Activated CD8-positive, alpha-beta T cell treated with anti-CD3 and anti-CD28 coated beads for 36 hours (primary cell): ENCODE measurements around the gene GJC2. TPM values are rescaled to one million over a fixed set of nuclear protein-coding genes. Genes with fewer than 3 reads are reported as not detected.
"Not testable (repeated sequence)": the region's sequence is repeated elsewhere in the genome, so short reads cannot be mapped to it uniquely, and the experiment has no call there.

Source experiments
- ATAC-seq: fragments of 200-7000 bp; cut with Tn5 transposase; one replicate; pipeline ENCODE4 v1.10.0; 2021; ENCODE audit warnings: mild to moderate bottlenecking, moderate library complexity
- CTCF ChIA-PET: fragments of 350-600 bp; sonication (Branson Sonifier 250); formaldehyde crosslinking; loops from one replicate; lab custom pipeline; 2021; ENCODE audit warnings: antibody characterized with exemption; lab: Charles Lee
- POLR2A ChIA-PET: fragments of 350-600 bp; sonication (Branson Sonifier 250); formaldehyde crosslinking; loops from one replicate; lab custom pipeline; 2021; ENCODE audit warnings: antibody characterized with exemption; lab: Charles Lee
- DNase-seq: peaks from one replicate; pipeline ENCODE4 v3.0.0-alpha.2; 2020
- H3K27ac Mint-ChIP-seq: one replicate; pipeline ENCODE4 v1.8.0; 2021; ENCODE audit warnings: mild to moderate bottlenecking, mixed read lengths
- H3K27me3 Mint-ChIP-seq: one replicate; pipeline ENCODE4 v1.8.0; 2021; ENCODE audit warnings: mixed read lengths
- H3K36me3 Mint-ChIP-seq: one replicate; pipeline ENCODE4 v1.8.0; 2021; ENCODE audit warnings: low read depth, mixed read lengths
- H3K4me1 Mint-ChIP-seq: one replicate; pipeline ENCODE4 v1.8.0; 2021; ENCODE audit warnings: low read depth, mixed read lengths
- H3K4me3 Mint-ChIP-seq: one replicate; pipeline ENCODE4 v1.8.0; 2021; ENCODE audit warnings: mild to moderate bottlenecking, moderate library complexity, mixed read lengths
- H3K9me3 Mint-ChIP-seq: one replicate; pipeline ENCODE4 v1.8.0; 2021; ENCODE audit warnings: mixed read lengths
- intact Hi-C: fragments of 100-400 bp; cut with micrococcal nuclease; formaldehyde crosslinking; loops from one replicate; pipeline ENCODE4 v1.10.0; 2022
- total RNA-seq, 2 experiments: library from RNA; stranded (reverse); gene quantifications; one replicate each; pipeline ENCODE4 v1.2.3, GENCODE V29; 2021
- TF ChIP-seq, protein P1 (sequence below): fragments of 200-600 bp; IDR thresholded peaks from one replicate; pipeline ENCODE4 v1.8.0; 2022; ENCODE audit warnings: antibody characterized with exemption, mild to moderate bottlenecking

The GJC2 gene
- total RNA-seq, 2 experiments from 2014 or later: 3.4 to 3.5 TPM

DNA sequence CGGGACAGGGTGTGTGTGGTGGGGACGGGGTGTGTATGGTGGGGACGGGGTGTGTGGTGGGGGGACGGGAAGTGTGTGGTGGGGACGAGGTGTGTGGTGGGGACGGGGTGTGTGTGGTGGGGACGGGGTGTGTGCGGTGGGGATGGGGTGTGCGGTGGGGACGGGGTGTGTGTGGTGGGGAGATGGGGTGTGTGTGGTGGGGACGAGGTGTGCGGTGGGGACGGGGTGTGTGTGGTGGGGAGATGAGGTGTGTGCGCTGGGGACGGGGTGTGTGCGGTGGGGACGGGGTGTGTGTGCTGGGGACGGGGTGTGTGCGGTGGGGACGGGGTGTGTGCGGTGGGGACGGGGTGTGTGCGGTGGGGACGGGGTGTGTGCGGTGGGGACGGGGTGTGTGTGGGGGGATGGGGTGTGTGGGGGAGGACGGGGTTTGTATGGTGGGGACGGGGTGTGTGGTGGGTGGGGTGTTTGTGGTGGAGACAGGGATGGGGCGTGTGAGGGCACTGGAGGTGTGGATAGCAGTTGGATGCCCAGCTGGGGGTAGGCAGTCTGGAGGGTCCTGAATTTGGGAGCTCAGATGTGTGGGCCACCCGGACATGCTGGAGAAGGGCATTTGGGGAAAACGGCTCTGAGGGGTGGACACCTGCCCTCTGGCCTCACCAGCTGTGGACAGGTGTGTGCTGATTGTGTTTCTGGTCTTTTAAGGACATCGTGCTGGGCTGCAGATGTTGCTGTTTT, 32.7 kb downstream of the GJC2 start:
- no peaks in the 10 kb centered on the region for H3K9me3 Mint-ChIP-seq
- TF ChIP-seq, protein P1, sequence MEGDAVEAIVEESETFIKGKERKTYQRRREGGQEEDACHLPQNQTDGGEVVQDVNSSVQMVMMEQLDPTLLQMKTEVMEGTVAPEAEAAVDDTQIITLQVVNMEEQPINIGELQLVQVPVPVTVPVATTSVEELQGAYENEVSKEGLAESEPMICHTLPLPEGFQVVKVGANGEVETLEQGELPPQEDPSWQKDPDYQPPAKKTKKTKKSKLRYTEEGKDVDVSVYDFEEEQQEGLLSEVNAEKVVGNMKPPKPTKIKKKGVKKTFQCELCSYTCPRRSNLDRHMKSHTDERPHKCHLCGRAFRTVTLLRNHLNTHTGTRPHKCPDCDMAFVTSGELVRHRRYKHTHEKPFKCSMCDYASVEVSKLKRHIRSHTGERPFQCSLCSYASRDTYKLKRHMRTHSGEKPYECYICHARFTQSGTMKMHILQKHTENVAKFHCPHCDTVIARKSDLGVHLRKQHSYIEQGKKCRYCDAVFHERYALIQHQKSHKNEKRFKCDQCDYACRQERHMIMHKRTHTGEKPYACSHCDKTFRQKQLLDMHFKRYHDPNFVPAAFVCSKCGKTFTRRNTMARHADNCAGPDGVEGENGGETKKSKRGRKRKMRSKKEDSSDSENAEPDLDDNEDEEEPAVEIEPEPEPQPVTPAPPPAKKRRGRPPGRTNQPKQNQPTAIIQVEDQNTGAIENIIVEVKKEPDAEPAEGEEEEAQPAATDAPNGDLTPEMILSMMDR: no peak
- no peak overlapping the region for H3K27ac Mint-ChIP-seq
- intact Hi-C loops: no loop called here
- ATAC-seq (no peak), DNase-seq (no peak)
- H3K27me3 Mint-ChIP-seq: no peaks in the 10 kb centered on the region
- no peaks in the 10 kb centered on the region for H3K36me3 Mint-ChIP-seq
- H3K4me1 Mint-ChIP-seq: peaks cover 13% of the 10 kb centered on the region
- ChIA-PET POLR2A (no interaction called here), CTCF (interaction anchor here (1.2 kb wide), 1 partner anchor 15 kb away, joined by 3 read pairs; no protein-coding TSS in a partner anchor)
- no peak overlapping the region for H3K4me3 Mint-ChIP-seq

DNA sequence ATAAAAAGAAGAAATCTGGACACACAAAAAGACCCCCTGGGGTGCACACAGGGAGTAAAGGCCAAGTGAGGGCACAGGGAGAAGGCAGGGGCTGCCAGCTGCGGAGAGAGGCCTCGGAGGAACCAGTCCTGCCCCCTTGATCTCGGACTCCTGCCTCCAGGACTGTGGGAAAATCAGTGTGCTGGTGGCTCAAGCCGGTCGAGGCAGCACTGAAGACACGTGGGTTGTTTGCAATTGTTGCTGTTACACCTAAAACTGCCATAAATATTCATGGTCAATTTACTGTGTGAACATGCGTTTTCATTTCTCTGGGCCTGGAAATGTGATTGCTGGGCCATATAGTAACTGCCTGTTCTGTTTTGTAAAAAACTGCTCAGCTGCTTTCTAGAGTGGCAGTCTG, 34.4 kb downstream of the GJC2 start:
- intact Hi-C loops: no loop called here
- CTCF ChIA-PET: no interaction called here
- no peak overlapping the region for H3K4me3 Mint-ChIP-seq
- peaks cover 13% of the 10 kb centered on the region for H3K4me1 Mint-ChIP-seq
- TF ChIP-seq, protein P1: no peak
- no peaks in the 10 kb centered on the region for H3K9me3 Mint-ChIP-seq
- H3K27ac Mint-ChIP-seq: no peak overlapping the region
- no peaks in the 10 kb centered on the region for H3K36me3 Mint-ChIP-seq
- POLR2A ChIA-PET: no interaction called here
- no peaks in the 10 kb centered on the region for H3K27me3 Mint-ChIP-seq
- ATAC-seq (no peak), DNase-seq (no peak)

DNA sequence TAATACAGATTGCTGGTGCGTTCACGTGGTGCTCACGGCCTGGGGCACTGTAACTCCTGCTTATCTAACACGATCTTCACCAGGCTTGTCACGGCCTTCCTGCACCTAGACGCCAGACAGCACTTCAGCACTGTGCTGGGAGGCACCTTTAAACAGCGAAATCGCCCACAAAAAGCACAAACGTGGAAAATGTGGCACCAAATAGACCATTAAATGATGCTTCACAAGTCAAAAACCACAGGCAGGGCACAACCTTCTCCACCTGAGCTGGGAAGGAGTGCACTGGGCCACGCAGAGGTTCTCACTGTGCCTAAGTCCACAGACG, 35.9 kb downstream of the GJC2 start:
- no peak overlapping the region for H3K27ac Mint-ChIP-seq
- ChIA-PET CTCF (interaction anchor here (1.3 kb wide), 1 partner anchor 273 kb away, joined by 3 read pairs; no protein-coding TSS in a partner anchor), POLR2A (interaction anchor here (0.6 kb wide), 1 partner anchor 913 kb away, joined by 3 read pairs; no protein-coding TSS in a partner anchor)
- peak; percentile 75 for ATAC-seq
- TF ChIP-seq, protein P1: no peak
- H3K36me3 Mint-ChIP-seq: no peaks in the 10 kb centered on the region
- peak; percentile 43 for DNase-seq
- H3K9me3 Mint-ChIP-seq: no peaks in the 10 kb centered on the region
- intact Hi-C loops: no loop called here
- H3K27me3 Mint-ChIP-seq: no peaks in the 10 kb centered on the region
- H3K4me3 Mint-ChIP-seq: no peak overlapping the region
- peaks cover 13% of the 10 kb centered on the region for H3K4me1 Mint-ChIP-seq

- CTCF ChIA-PET: interaction anchor here (0.8 to 1.2 kb wide), 2 partner anchors 11 to 58 kb away, joined by 3 read pairs; no protein-coding TSS in a partner anchor
- H3K4me3 Mint-ChIP-seq, H3K27ac Mint-ChIP-seq, intact Hi-C loops, H3K36me3 Mint-ChIP-seq, ATAC-seq, POLR2A ChIA-PET, H3K9me3 Mint-ChIP-seq, DNase-seq, H3K27me3 Mint-ChIP-seq: not testable (repeated sequence)
- peaks cover 13% of the 10 kb centered on the region for H3K4me1 Mint-ChIP-seq
These were observed 38.5 kb downstream of the GJC2 start for GRCh38 chr1:228188249-228188648.

DNA sequence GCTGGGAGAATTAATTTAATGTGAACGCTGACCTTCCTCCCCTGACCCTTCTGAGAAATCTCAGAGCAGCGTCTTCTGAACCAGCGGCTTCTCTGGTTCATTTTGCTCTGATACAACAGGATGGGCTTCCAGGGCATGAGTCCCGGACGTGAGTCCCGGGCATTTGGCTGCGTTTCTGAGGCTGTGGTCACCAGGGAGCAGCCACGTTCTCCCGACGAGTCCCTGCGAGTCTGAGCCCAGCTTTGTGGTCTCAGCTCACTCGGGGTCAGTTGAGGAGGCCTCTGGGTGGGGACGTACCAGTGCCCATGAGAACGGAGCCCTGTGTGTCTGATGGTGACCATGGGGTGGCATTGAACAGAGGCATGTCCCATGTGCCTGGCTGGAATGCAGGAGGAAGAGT, 40.5 kb downstream of the GJC2 start:
- no peak overlapping the region for H3K27ac Mint-ChIP-seq
- ATAC-seq: no peak
- ChIA-PET POLR2A (no interaction called here), CTCF (interaction anchor here (0.8 kb wide), 1 partner anchor 10 kb away, joined by 3 read pairs; no protein-coding TSS in a partner anchor)
- H3K27me3 Mint-ChIP-seq: no peaks in the 10 kb centered on the region
- H3K4me1 Mint-ChIP-seq: peaks cover 13% of the 10 kb centered on the region
- intact Hi-C loops: no loop called here
- TF ChIP-seq, protein P1: no peak
- DNase-seq: no peak
- H3K4me3 Mint-ChIP-seq: no peak overlapping the region
- no peaks in the 10 kb centered on the region for H3K9me3 Mint-ChIP-seq
- H3K36me3 Mint-ChIP-seq: no peaks in the 10 kb centered on the region
